GM21528 (cell line): Measurements from ENCODE around the gene GALNTL6.

Experiments used
- ATAC-seq: cut with Tn5 transposase; IDR thresholded peaks from one replicate; pipeline ENCODE4 v1.9.1; 2021; ENCODE audit warnings: mild to moderate bottlenecking, moderate library complexity; ENCODE audit not compliant: unreplicated experiment, low FRiP score

GALNTL6 gene

GRCh38 chr4:172099376-172099775, 286.2 kb downstream of the GALNTL6 start:
- ATAC-seq: no peak

- no peak for ATAC-seq
These were observed 290.3 kb downstream of the GALNTL6 start for GRCh38 chr4:172103456-172103855.

GRCh38 chr4:172104539-172104938, 291.3 kb downstream of the GALNTL6 start:
- no peak for ATAC-seq

- ATAC-seq: no peak
These were observed 292.7 kb downstream of the GALNTL6 start for GRCh38 chr4:172105918-172106317.

GRCh38 chr4:172109466-172109865, 296.3 kb downstream of the GALNTL6 start:
- no peak for ATAC-seq

- no peak for ATAC-seq
These were observed 311.6 kb downstream of the GALNTL6 start for GRCh38 chr4:172124656-172125308.

GRCh38 chr4:172125443-172125842, 312.2 kb downstream of the GALNTL6 start:
- no peak for ATAC-seq

GRCh38 chr4:172127168-172127567, 314.0 kb downstream of the GALNTL6 start:
- no peak for ATAC-seq

- ATAC-seq: no peak
These were observed 316.4 kb downstream of the GALNTL6 start for GRCh38 chr4:172129593-172129992.

- no peak for ATAC-seq
These were observed 321.3 kb downstream of the GALNTL6 start for GRCh38 chr4:172134521-172134920.

- ATAC-seq: no peak
These were observed 327.8 kb downstream of the GALNTL6 start for GRCh38 chr4:172141025-172141424.

- ATAC-seq: no peak
These were observed 329.1 kb downstream of the GALNTL6 start for GRCh38 chr4:172142281-172142741.

- no peak for ATAC-seq
These were observed 330.6 kb downstream of the GALNTL6 start for GRCh38 chr4:172143605-172144314.

- ATAC-seq: no peak
These were observed 334.5 kb downstream of the GALNTL6 start for GRCh38 chr4:172147687-172148086.

- no peak for ATAC-seq
These were observed 336.1 kb downstream of the GALNTL6 start for GRCh38 chr4:172149329-172149728.

GRCh38 chr4:172152284-172152683, 339.1 kb downstream of the GALNTL6 start:
- no peak for ATAC-seq

- ATAC-seq: no peak
These were observed 340.5 kb downstream of the GALNTL6 start for GRCh38 chr4:172153719-172154118.

- ATAC-seq: no peak
These were observed 342.7 kb downstream of the GALNTL6 start for GRCh38 chr4:172155838-172156345.

GRCh38 chr4:172157946-172158345, 344.7 kb downstream of the GALNTL6 start:
- ATAC-seq: no peak

- ATAC-seq: no peak
These were observed 350.0 kb downstream of the GALNTL6 start for GRCh38 chr4:172163215-172163614.

- ATAC-seq: no peak
These were observed 355.7 kb downstream of the GALNTL6 start for GRCh38 chr4:172168888-172169287.

GRCh38 chr4:172169871-172170270, 356.7 kb downstream of the GALNTL6 start:
- no peak for ATAC-seq
